Epithelial cell of prostate (primary cell): Measurements from ENCODE around the gene TNFAIP6.
"Not testable (repeated sequence)": the region's sequence is repeated elsewhere in the genome, so short reads cannot be mapped to it uniquely, and the experiment has no call there.

Experiments
- DNase-seq: peaks from one replicate; pipeline ENCODE4 v3.0.0-alpha.2; 2011; ENCODE audit warnings: low read depth, low spot score
- H3K27ac ChIP-seq: fragments of 450-650 bp; 2 replicates; pipeline ENCODE4 v1.5.1; 2017; ENCODE audit warnings: mild to moderate bottlenecking

Gene TNFAIP6

GRCh38 chr2:151409601-151410484 is 52.5 kb downstream of the TNFAIP6 start, which contains the start of gene RIF1:
TSS of gene RIF1 (plus strand) at chr2:151409902. CDS start at chr2:151410424, 522 bp downstream.
- DNase-seq: peak; percentile 70
- peak within 1 kb of the TSS; percentile 79 for H3K27ac ChIP-seq

GRCh38 chr2:151410485-151410834 is 53.1 kb downstream of the TNFAIP6 start:
- no peak for DNase-seq
- H3K27ac ChIP-seq: peak overlapping the region; percentile 79

- DNase-seq: no peak
- H3K27ac ChIP-seq: no peak overlapping the region
These were observed 60.3 kb downstream of the TNFAIP6 start for GRCh38 chr2:151417650-151418049.

DNA sequence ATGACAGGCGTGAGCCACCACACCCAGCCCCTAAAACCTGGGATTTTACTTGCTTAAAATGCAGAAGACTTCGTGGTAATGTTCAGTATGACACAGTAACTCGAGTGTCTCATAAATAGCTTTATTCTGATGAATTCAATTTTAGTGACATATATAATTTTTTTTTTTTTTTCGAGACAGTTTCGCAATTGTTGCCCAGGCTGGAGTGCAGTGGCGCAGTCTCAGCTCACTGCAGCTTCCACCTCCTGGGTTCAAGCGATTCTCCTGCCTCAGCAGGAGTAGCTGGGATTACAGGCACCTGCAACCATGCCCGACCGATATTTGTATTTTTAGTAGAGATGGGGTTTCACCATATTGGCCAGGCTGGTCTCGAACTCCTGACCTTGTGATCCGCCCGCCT is 64.3 kb downstream of the TNFAIP6 start:
- DNase-seq, H3K27ac ChIP-seq: not testable (repeated sequence)

- H3K27ac ChIP-seq: no peak overlapping the region
- no peak for DNase-seq
These were observed 65.6 kb downstream of the TNFAIP6 start for GRCh38 chr2:151422917-151423439.

GRCh38 chr2:151423760-151424159 is 66.4 kb downstream of the TNFAIP6 start:
- no peak overlapping the region for H3K27ac ChIP-seq
- no peak for DNase-seq
